K562 (cell line): ENCODE measurements around the gene GPR4. TPM values are rescaled to one million over a fixed set of nuclear protein-coding genes. Genes with fewer than 3 reads are reported as not detected.

ENCODE experiments used
- BMI1 ChIP-seq: fragments of 150-350 bp; IDR thresholded peaks from 2 replicates; pipeline ENCODE4 v1.6.1; 2014; ENCODE audit warnings: low read length
- BRD4 ChIP-seq: fragments of 200-600 bp; sonication (generic); IDR thresholded peaks from 2 replicates; pipeline ENCODE4 v1.6.1; 2017; ENCODE audit warnings: inconsistent platforms
- CBX8 ChIP-seq: fragments of 200-600 bp; sonication (generic); IDR thresholded peaks from 2 replicates; pipeline ENCODE4 v1.6.1; 2012; ENCODE audit warnings: borderline replicate concordance, mixed run types, low read depth, mild to moderate bottlenecking, moderate library complexity, mixed read lengths, low read length, control low read depth, inconsistent platforms; ENCODE audit not compliant: poor library complexity, severe bottlenecking; ENCODE audit errors: extremely low read depth
- COPS2 ChIP-seq: fragments of 450-650 bp; conservative IDR thresholded peaks from 2 replicates; pipeline ENCODE4 v1.6.1; 2016; ENCODE audit warnings: mild to moderate bottlenecking, moderate library complexity
- HEY1 ChIP-seq: fragments of 250-450 bp; sonication (Bioruptor Pico); IDR thresholded peaks from 2 replicates; pipeline ENCODE4 v1.5.0; 2020; ENCODE audit warnings: mild to moderate bottlenecking, moderate library complexity, borderline replicate concordance
- HNRNPK ChIP-seq: fragments of 200-400 bp; formaldehyde crosslinking; IDR thresholded peaks from one replicate; pipeline ENCODE4 v1.6.1; 2018; ENCODE audit warnings: mild to moderate bottlenecking, low read depth, low read length; ENCODE audit not compliant: poor library complexity, severe bottlenecking
- SIRT6 ChIP-seq: IDR thresholded peaks from one replicate; pipeline ENCODE4 v1.6.1; 2012; ENCODE audit warnings: low read depth, mild to moderate bottlenecking, control low read depth, inconsistent platforms, low read length, moderate library complexity
- SMARCA4 ChIP-seq: fragments of 450-650 bp; IDR thresholded peaks from 2 replicates; pipeline ENCODE4 v1.6.1; 2016
- TEAD1 ChIP-seq, 2 experiments: fragments of 450-650 bp in 1 of 2; sonication (generic) in 1 of 2; formaldehyde crosslinking; IDR thresholded peaks; 2 replicates each; pipeline versions ENCODE4 v1.4.0 to v1.8.0; 2020 to 2022; ENCODE audit warnings: mild to moderate bottlenecking in 2 of 2, missing genetic modification reagents in 1 of 2
- ZNF444 ChIP-seq: fragments of 250-450 bp; sonication (Bioruptor Pico); IDR thresholded peaks from 2 replicates; pipeline ENCODE4 v1.4.0; 2020; ENCODE audit warnings: mild to moderate bottlenecking, moderate library complexity
- polyA plus RNA-seq, 8 experiments: library from polyadenylated mRNA; depleted of rRNA in 4 of 8; stranded (reverse) in 5 of 8; unstranded in 3 of 8; fragments of >200 nt; fragmentation: Nextera tagmentation in 2 of 8; fragmentation: Illumina TruSeq in 1 of 8; extraction: Ambion mirVana in 2 of 8; extraction: Trizol in 1 of 8; gene quantifications; 2 replicates each; pipeline versions ENCODE4 v1.2.1 to v1.2.3, GENCODE V29; 2011 to 2014; ENCODE audit warnings: inconsistent platforms in 1 of 8, missing spikeins in 1 of 8
- total RNA-seq, 7 experiments: library from RNA; depleted of rRNA in 6 of 7; stranded (reverse); fragments of >200 nt in 6 of 7; fragmentation: Illumina TruSeq in 2 of 7; extraction: Trizol in 2 of 7; gene quantifications; 2 replicates each; pipeline versions ENCODE4 v1.2.1 to v1.2.3, GENCODE V29; 2011 to 2021; ENCODE audit warnings: low replicate concordance in 1 of 7
- TF ChIP-seq, protein P1 (sequence below): fragments of 450-650 bp; IDR thresholded peaks from 2 replicates; pipeline ENCODE4 v1.6.1; 2016; ENCODE audit warnings: mild to moderate bottlenecking, moderate library complexity
- TF ChIP-seq, protein P2 (sequence below): fragments of 450-650 bp; IDR thresholded peaks from 2 replicates; pipeline ENCODE4 v1.6.1; 2017; ENCODE audit warnings: mild to moderate bottlenecking, moderate library complexity
- TF ChIP-seq, protein P3 (sequence below): IDR thresholded peaks from 2 replicates; pipeline ENCODE4 v1.6.1; 2014; ENCODE audit warnings: antibody characterized with exemption

GPR4 gene
- total and polyA plus RNA-seq, 9 of the 15 experiments (the other 6 are each of a cell fraction or from before 2014, with no cell fraction given) = 0.03 to 0.09 (median 0.04) TPM; not detected in 5

DNA sequence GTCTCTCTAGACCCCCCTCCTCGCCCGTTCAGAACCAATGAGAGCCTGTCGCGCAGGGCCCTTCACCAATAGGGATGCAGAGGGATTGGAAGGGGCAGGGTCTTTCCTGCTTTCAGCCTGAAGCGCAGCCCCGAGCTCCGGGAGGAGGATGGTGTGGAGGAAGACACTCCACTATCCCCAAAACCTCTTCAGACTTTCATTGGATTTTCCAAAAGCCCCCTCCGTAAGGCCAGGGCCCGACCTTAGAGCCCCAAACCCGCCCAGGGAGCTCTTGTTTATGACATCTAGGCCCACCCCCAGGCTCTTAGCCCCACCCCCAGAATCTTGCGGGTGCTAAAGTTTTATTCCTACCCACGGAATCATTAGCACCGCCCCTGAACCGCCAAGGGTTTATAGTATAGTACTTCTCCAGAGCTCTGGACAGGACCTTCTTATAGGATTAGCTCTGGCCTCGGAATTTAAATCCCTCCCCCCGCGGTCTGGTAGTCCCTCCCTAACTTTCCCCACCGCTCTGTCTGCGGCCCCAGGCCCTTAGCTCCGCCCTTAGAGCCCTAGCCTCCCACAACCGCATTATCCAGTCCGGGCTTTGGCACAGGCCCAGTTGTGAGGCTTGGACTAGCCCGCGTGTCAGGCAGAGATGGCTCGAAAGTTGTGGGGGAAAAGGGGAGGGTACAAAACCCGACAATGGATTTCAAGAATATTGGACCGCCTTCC lies 43.8 kb upstream of the GPR4 start (continued):
- TF ChIP-seq, protein P1, sequence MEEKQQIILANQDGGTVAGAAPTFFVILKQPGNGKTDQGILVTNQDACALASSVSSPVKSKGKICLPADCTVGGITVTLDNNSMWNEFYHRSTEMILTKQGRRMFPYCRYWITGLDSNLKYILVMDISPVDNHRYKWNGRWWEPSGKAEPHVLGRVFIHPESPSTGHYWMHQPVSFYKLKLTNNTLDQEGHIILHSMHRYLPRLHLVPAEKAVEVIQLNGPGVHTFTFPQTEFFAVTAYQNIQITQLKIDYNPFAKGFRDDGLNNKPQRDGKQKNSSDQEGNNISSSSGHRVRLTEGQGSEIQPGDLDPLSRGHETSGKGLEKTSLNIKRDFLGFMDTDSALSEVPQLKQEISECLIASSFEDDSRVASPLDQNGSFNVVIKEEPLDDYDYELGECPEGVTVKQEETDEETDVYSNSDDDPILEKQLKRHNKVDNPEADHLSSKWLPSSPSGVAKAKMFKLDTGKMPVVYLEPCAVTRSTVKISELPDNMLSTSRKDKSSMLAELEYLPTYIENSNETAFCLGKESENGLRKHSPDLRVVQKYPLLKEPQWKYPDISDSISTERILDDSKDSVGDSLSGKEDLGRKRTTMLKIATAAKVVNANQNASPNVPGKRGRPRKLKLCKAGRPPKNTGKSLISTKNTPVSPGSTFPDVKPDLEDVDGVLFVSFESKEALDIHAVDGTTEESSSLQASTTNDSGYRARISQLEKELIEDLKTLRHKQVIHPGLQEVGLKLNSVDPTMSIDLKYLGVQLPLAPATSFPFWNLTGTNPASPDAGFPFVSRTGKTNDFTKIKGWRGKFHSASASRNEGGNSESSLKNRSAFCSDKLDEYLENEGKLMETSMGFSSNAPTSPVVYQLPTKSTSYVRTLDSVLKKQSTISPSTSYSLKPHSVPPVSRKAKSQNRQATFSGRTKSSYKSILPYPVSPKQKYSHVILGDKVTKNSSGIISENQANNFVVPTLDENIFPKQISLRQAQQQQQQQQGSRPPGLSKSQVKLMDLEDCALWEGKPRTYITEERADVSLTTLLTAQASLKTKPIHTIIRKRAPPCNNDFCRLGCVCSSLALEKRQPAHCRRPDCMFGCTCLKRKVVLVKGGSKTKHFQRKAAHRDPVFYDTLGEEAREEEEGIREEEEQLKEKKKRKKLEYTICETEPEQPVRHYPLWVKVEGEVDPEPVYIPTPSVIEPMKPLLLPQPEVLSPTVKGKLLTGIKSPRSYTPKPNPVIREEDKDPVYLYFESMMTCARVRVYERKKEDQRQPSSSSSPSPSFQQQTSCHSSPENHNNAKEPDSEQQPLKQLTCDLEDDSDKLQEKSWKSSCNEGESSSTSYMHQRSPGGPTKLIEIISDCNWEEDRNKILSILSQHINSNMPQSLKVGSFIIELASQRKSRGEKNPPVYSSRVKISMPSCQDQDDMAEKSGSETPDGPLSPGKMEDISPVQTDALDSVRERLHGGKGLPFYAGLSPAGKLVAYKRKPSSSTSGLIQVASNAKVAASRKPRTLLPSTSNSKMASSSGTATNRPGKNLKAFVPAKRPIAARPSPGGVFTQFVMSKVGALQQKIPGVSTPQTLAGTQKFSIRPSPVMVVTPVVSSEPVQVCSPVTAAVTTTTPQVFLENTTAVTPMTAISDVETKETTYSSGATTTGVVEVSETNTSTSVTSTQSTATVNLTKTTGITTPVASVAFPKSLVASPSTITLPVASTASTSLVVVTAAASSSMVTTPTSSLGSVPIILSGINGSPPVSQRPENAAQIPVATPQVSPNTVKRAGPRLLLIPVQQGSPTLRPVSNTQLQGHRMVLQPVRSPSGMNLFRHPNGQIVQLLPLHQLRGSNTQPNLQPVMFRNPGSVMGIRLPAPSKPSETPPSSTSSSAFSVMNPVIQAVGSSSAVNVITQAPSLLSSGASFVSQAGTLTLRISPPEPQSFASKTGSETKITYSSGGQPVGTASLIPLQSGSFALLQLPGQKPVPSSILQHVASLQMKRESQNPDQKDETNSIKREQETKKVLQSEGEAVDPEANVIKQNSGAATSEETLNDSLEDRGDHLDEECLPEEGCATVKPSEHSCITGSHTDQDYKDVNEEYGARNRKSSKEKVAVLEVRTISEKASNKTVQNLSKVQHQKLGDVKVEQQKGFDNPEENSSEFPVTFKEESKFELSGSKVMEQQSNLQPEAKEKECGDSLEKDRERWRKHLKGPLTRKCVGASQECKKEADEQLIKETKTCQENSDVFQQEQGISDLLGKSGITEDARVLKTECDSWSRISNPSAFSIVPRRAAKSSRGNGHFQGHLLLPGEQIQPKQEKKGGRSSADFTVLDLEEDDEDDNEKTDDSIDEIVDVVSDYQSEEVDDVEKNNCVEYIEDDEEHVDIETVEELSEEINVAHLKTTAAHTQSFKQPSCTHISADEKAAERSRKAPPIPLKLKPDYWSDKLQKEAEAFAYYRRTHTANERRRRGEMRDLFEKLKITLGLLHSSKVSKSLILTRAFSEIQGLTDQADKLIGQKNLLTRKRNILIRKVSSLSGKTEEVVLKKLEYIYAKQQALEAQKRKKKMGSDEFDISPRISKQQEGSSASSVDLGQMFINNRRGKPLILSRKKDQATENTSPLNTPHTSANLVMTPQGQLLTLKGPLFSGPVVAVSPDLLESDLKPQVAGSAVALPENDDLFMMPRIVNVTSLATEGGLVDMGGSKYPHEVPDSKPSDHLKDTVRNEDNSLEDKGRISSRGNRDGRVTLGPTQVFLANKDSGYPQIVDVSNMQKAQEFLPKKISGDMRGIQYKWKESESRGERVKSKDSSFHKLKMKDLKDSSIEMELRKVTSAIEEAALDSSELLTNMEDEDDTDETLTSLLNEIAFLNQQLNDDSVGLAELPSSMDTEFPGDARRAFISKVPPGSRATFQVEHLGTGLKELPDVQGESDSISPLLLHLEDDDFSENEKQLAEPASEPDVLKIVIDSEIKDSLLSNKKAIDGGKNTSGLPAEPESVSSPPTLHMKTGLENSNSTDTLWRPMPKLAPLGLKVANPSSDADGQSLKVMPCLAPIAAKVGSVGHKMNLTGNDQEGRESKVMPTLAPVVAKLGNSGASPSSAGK = peak; percentile 63
- TF ChIP-seq BRD4 = no peak
- no peak for TF ChIP-seq COPS2
- TF ChIP-seq HEY1 (CRISPR knock-in tag) = no peak
- no peak for TF ChIP-seq CBX8
- TF ChIP-seq TEAD1 (CRISPR knock-in tag; IDR thresholded peaks at IDR 0.05) = peak in 1 of 2 experiments; percentile 77; a peak in 2 of 4 replicates
- TF ChIP-seq, protein P2, sequence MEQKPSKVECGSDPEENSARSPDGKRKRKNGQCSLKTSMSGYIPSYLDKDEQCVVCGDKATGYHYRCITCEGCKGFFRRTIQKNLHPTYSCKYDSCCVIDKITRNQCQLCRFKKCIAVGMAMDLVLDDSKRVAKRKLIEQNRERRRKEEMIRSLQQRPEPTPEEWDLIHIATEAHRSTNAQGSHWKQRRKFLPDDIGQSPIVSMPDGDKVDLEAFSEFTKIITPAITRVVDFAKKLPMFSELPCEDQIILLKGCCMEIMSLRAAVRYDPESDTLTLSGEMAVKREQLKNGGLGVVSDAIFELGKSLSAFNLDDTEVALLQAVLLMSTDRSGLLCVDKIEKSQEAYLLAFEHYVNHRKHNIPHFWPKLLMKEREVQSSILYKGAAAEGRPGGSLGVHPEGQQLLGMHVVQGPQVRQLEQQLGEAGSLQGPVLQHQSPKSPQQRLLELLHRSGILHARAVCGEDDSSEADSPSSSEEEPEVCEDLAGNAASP = no peak
- no peak for TF ChIP-seq SIRT6
- no peak for TF ChIP-seq HNRNPK
- TF ChIP-seq, protein P3, sequence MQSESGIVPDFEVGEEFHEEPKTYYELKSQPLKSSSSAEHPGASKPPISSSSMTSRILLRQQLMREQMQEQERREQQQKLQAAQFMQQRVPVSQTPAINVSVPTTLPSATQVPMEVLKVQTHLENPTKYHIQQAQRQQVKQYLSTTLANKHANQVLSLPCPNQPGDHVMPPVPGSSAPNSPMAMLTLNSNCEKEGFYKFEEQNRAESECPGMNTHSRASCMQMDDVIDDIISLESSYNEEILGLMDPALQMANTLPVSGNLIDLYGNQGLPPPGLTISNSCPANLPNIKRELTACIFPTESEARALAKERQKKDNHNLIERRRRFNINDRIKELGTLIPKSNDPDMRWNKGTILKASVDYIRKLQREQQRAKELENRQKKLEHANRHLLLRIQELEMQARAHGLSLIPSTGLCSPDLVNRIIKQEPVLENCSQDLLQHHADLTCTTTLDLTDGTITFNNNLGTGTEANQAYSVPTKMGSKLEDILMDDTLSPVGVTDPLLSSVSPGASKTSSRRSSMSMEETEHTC = no peak
- TF ChIP-seq SMARCA4 = peak; percentile 61; the same call in 1 of the 2 replicates
- no peak for TF ChIP-seq BMI1
- TF ChIP-seq ZNF444 (CRISPR knock-in tag) = no peak
